Right ventricle myocardium superior (tissue), 1 donor: Measurements from ENCODE around the gene TTF2. TPM values are rescaled to one million over a fixed set of nuclear protein-coding genes. Genes with fewer than 3 reads are reported as not detected.
"Not testable (repeated sequence)": the region's sequence is repeated elsewhere in the genome, so short reads cannot be mapped to it uniquely, and the experiment has no call there.

Source experiments
- ATAC-seq: fragments of 200-7000 bp; cut with Tn5 transposase; one replicate; pipeline ENCODE4 v1.9.1; 2020; ENCODE audit warnings: mild to moderate bottlenecking; ENCODE audit not compliant: poor library complexity
- DNase-seq: peaks from one replicate; pipeline ENCODE4 v3.0.0-alpha.2; 2020
- intact Hi-C: fragments of 100-400 bp; cut with DNase I; formaldehyde crosslinking; loops from one replicate; pipeline ENCODE4 v1.11.2; 2022
- total RNA-seq: library from RNA; stranded (reverse); fragmentation: NEBNext Ultra II Directional; extraction: Animal tissue kit (Norgen Biotek cat#: 25700); gene quantifications from one replicate; pipeline ENCODE4 v1.2.1, GENCODE V29; 2021
- donor health status: DM: no; HTN: yes; CAD: no; lungs with severe emphysema.

The TTF2 gene
- total RNA-seq, 1 donor from 2014 or later, result 4.3 TPM

DNA sequence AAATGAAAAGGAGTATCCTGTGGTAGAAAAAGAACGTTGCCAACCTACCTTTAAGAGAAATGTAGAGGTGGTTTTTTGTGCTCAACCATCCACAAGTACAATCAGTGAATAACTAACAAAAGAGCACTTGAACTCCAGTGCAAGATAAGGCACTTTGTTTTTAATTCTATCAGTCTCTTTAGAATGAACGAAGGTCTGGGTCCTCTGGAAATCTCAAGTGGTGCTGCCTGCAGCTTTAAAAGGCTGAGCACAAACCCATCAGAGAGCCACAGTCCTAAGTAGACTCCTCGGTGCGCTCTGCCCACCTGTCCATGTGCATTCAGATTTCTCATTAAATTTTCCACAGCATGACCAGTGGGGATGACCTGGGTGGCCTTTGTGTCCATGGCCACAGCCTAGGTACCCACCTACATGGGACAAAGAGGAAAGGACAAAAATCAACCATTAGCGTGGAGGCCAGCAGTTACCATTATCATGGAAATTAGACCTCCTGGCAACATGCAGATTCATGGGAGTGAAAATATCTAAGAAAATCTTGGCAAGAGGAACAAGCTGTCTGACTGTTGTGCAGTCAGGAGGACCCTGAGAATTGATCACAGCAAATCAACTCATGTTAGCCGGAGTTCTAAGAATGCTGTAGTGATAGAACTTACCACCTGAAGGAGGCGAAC, 52.1 kb downstream of the TTF2 start:
- intact Hi-C loops, result no loop called here
- no peak for ATAC-seq

DNA sequence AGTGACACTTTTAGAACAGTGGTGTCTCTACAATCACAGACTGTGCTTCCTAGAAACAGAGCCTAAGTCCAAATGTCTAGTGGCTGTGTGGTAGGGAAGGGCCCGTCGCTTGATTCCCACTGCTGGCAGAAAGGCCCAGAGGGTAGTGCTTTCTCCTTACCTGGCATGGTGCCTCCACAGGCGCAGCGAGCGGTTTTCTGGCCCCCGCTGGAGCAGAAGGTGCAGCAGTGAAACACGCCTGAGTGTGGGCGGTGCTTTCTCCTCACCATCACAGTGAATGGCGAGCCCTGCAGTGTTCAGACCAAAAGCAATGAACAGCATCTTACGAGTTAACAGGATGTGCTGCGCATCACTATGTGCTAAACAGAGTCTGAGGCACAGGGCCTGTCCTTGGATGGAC, 53.1 kb downstream of the TTF2 start:
- DNase-seq (no peak), ATAC-seq (no peak)
- intact Hi-C loops, result no loop called here

More for the DNA sequence above, 52.1 kb downstream of the TTF2 start:
- no peak for DNase-seq

DNA sequence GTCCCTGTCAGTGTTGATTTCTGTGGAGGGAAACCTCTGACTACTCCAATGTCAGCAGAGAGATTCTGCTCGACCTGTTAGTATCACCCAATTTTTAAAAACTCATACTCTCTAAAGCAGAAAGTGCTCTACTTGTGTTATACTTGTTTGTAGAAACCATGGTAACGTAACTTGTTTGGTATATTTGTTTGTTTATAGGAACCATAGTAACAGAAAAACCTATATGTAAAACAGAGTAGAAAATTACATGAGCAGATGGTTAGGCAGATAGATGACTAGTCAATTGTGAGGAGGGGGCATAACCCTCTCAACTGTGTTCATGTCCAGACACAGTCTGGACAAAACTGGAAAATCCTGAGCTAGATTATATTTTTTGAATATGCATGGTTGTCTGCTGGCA, 54.8 kb downstream of the TTF2 start:
- ATAC-seq (no peak), DNase-seq (no peak)
- intact Hi-C loops, result no loop called here

DNA sequence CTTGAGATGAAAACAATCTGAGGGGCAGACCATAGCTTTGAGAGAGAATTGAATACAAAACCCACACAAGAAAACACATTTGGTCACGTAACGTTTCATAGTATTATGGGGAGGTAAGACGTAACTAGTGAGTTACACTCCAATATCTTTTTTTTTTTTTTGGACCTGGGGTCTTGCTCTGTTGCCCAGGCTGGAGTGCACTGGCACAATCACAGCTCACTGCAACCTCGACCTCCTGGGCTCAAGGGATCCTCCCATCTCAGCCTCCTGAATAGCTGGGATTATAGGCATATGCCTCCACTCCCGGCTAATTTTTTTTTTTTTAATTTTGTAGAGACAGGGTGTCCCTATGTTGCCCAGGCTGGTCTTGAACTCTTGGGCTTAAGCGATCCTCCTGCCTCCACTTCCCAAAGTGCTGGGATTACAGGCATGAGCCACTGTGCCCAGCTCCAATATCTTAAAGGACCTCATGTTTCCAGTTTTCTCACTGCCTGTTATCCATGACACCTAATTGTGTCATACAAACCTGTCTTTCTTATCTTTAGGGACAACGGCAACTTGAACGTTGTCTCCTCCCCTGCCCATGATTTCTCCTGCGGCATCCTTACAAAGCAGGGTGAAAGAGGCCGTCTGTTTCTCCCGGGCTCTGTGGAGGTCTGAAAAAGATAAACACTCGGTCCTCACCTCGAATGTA, 56.1 kb downstream of the TTF2 start:
- ATAC-seq (no peak), DNase-seq (no peak)
- intact Hi-C loops, result no loop called here

DNA sequence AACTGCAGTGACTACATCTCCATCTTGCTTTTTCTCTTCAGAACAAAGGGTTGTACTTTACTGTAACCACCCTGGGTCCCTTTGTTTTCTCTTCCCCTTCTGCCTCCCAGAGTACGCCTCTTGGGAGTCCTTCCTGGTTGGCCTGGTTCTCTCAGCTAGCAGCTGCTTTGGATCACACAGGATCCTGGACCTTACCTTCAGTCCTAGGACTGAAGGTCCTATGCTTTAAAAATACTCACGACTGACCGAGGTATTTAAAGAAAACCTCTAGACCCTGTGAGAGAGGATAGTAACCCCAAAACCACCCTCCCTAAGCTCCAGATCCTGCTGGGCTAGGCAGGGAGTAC, 56.6 kb downstream of the TTF2 start:
- intact Hi-C loops, result no loop called here
- DNase-seq (no peak), ATAC-seq (no peak)

DNA sequence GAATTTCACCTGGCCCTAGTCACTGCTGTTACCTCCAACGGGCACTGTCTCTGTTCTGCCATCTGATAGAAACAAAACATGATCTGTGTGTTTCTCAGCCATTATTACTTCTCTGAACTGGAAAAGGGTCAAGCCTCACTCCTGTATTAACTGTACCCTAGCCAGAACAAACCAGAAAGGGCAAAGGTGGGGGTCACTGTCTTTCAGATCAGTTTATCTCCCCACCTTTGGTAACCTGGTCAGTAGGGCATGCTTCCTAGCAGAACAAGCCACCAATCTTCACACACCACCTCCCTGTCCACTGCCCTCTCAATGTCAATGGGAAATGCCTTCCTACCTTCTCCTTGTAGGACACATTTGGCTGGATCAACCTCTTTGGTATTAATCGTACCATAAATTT, 57.6 kb downstream of the TTF2 start:
- DNase-seq (no peak), ATAC-seq (no peak)
- intact Hi-C loops, result no loop called here

DNA sequence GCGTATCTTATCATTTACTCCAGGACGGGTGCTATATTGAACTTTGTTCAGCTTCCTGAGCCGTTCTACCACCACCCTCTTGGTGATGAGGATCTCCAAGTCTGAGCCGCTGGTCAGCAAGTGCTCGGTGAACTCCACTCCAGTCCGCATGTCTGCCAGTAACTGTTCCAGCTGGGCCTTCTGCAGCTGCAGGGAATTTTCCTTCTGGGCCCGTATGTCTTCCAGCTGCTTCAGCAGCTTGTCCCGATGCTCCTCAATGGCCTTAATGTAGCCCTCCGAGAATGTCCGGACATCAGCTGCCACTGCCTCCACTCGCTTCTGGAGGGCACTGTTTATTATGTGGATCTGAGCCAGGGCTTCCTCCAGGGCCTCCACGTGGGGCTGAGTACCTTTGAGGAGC, 58.0 kb downstream of the TTF2 start:
- intact Hi-C loops, result no loop called here
- ATAC-seq (no peak), DNase-seq (no peak)

DNA sequence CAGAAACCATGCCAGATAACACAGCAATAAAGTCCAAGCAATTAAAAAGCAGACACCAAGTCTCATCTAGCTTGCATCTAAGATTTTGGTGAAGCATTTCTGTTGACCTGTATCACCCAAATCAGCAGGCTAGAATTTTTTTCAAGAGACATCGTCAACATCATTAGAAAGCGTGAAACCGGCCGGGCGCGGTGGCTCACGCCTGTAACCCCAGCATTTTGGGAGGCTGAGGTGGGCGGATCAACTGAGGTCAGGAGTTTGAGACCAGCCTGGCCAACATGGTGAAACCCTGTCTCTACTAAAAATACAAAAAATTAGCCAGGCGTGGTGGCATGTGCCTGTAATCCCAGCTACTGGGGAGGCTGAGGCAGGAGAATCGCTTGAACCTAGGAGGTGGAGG, 59.0 kb downstream of the TTF2 start:
- ATAC-seq, intact Hi-C loops, DNase-seq: not testable (repeated sequence)

DNA sequence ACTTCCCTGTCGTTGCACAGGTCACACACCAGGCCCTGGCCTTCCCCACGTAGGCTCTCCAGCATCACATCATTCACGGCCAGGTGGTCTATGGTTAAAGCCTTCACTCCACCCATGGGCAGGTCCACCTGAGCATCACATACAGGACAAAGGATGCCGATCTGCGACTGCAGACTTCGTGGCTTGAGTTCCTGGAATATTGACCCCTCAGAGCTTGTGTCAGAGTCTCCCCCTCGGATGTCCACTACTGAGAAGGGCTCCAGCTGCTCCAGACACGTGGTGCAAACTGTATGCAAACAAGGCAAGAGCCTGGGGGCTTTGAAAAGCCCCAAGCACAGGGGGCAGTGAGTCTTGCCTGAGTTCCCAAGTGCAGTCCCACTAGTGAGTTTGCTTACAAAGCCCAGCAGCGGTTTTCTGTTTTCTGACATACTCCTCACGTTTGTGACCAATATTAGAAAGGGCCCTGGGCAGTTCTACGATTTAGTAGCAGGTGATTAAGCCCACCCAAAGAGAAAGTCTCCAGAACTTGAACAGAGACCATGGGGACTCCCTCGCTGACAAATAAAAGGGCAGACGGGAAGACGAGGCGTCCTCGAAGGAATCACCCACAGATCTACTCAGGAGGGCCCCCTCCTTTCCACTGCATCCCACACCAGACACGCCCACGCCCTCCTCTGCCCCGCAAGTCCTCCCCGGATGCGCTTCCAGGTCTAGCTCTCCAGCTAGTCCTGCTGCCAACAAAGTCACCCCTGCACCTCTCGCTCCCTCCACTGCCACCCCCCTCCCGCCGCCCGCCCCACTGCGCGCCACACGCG, 60.9 kb downstream of the TTF2 start:
- intact Hi-C loops, result no loop called here
- ATAC-seq (peak; percentile 63), DNase-seq (no peak)

DNA sequence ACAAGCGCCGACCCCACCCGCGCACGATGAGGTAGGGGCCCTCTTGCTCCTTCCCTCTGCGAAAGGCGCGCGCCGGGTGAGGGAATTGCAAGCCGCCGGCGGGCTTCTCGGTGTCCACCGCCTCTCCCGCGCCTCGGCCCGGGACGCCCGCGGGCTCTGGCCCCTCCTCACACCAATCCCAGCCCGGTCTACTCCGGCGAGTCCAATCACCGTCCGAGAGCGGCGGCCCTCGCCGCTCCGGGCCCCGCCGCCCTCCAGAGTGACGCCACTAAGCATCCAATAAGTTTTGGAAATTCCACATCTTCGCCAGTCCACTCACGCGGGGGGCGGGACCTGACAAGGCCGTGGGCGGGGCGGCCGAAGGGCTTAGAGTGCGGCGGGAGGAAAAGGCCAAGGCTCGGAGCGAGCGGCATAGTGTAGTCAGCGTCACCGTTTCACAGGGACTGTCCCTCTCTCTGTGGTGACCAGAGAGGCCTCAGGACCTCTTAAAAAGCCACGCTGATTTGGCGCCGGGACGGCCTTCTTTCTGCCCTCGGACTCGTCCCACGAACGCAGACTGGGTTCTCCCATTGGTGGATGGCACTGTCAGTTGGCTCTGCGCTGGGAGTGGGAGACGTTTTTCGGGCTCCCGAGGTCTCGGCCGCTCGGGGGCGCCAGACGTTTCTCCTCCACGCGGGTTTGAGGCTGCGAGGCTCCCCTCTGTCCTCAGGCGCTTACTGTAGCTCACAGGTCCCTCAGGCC, 61.6 kb downstream of the TTF2 start, which contains the start of gene TRIM45:
TRIM45 (minus strand) TSS at position 161 of the 741 bp plus-strand sequence. CDS start 548 bp downstream, outside the sequence.
- intact Hi-C loops, result no loop called here
- DNase-seq (peak; percentile 98), ATAC-seq (peak; percentile 97)

DNA sequence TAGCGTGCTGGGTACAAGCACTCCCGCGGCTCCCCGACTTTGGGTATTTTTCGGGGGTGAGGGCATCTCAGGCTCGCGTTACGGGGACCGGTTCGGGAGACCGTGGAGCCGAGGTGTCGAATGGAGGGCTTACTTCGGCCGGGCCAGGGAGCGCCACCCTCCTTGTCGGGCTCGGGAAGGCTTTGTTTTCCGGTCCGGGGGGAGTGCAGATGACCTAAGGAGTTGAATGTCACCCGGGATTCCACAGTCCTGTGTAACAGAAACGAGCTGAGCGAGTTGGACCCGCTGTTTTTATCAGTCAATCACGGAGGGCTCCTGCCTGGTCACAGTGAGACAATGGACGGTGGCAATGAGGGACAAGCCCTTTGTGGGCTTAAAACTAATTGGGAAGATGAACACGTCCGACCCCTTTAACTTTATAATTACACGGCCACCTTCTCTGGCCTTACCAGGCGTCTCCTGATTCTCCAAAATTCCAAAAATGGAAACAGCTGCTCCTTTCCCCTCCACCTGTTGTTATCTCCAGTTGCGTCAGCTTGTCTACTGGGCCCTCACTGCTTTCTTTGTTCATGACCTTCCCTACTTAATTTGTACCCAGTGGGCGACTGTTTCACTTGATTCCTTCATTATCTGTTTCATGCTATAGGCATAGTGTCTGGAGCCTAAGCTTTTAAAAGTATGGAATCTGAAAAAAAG, 62.4 kb downstream of the TTF2 start:
- ATAC-seq, result peak; percentile 1
- DNase-seq, result no peak
- intact Hi-C loops, result no loop called here

DNA sequence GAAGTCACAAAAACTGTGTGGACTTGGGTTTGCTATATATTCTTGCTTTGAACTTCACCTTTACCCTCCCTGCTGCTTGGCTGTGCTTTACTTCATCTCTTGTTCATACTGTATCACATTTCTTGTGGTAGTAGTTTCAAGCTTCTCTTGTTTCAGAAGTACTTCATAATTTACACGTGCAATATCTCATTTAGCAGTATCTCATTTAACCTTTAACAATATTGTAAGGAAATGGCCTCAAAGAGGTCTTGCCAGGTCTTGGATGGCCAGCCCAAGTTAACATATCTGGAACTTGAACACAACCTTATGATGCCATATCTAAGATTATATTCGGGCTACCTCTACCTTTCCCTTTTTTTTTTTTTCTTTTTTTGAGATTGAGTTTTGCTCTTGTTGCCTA, 63.1 kb downstream of the TTF2 start:
- no peak for DNase-seq
- no peak for ATAC-seq
- intact Hi-C loops, result no loop called here

DNA sequence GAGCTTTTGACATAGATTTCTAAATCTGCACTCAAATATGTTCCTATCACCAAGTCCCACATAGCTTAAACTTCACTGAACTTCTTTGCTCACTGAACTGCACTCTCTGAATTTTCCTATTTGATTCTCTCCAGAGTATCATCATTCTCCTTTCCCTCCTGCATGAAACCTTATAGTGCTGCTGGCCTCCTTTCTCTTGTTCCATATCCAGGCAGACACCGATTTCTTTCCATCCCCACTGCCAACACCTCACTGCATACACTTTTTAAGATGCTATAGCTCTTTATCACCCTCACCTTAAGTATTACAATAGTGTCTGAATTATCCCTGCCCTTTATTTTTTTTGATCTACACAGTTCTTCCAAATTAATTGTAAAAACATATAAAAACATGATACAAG, 64.5 kb downstream of the TTF2 start:
- DNase-seq (no peak), ATAC-seq (no peak)
- intact Hi-C loops, result loop anchor here (5.0 kb wide), 1 partner anchor 57 kb away; no protein-coding TSS in a partner anchor

DNA sequence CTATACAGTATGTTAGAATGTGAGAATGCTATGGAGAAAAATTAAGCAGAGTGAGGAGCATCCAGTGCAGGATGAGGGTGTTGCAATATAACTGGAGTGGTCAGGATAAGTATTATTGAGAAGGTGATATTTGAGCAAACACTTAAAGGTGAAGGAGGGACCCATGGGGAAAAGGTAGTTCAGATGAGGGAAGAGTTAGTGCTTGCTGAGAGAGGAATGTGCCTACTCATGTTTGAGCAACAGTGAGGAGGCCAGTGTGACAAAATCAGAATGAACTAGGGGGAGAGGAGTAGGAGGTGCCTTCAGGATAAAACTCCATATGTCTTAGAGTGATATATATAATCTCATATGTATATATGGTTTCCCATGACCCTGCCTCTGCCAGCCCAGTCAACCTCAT, 67.7 kb downstream of the TTF2 start:
- no peak for DNase-seq
- intact Hi-C loops, result loop anchor here (5.0 kb wide), 1 partner anchor 60 kb away; no protein-coding TSS in a partner anchor
- peak; percentile 15 for ATAC-seq

DNA sequence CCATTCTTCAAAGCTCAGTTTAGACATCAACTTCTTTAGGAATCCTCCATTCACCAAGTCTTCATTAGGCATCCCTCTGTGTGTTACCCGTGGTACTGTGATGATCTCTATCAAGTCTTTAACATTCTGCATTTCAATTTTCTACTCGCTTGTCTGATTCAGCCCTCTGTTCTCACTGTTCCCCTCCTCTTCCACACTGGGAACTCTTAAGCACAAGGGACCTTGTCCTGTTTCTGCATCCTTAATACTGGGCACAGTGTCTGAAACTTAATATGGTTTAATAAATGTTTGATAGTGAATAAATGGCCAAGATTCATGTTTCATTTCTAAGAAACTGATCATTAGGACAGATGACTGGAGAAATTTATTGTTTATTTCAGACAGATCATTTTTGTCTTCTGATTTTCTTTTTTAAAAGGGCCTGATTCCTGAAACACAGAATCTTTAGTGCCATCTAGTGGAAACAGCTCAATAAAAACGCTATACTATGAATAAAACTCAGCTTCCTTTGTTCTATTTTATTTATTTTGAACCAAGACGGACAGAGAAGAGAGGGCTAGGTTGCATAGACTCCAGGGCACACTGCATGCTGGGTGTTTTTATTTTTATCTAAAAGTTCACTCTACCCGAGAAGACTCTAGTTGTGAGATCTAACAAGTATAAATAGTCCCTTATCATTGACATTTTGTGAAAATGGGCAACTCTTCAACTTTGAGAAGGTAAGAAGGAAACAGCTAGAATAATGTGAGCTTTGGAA, 68.4 kb downstream of the TTF2 start:
- intact Hi-C loops, result loop anchor here (5.0 kb wide), 1 partner anchor 61 kb away; no protein-coding TSS in a partner anchor
- ATAC-seq, result peak; percentile 80
- DNase-seq, result no peak

DNA sequence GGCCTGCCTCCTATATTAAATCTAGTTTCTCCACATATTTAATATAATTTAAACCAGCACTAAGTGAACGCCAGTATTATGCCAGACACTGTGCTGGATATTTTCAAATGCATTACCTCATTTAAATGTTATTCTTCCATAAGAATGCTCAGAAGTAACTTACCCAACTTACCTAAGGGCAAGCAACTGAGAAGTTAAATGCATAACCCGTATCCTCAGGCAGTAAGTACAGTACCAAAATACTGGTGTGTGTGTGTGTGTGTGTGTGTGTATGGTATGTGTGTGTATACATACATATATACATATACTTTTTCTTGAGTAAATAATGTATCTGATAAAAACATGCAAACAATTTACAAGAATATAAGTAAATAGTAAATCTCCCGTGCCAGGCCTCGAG, 70.4 kb downstream of the TTF2 start:
- no peak for DNase-seq

DNA sequence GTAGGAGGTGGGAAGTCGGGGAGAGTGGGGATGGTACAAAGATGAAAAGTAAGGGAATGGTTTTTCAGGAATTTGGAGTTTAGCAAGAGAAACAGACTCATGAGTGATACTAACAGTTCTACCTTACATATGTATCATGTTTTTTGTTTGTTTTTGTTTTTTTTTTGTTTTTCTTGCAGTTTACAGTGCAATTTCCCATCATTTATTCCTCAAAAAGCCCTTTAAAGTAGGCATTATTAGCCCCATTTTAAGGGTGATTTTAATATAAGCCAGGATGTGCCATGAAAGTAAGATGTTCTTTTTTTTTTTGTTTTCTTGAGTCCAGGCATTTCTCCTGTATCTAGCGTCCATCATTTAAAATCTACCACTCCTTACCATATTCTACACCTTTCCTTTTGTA, 75.2 kb downstream of the TTF2 start:
- ATAC-seq (no peak), DNase-seq (no peak)
- intact Hi-C loops, result no loop called here

More for the DNA sequence above, 70.4 kb downstream of the TTF2 start:
- intact Hi-C loops, result no loop called here
- no peak for ATAC-seq

DNA sequence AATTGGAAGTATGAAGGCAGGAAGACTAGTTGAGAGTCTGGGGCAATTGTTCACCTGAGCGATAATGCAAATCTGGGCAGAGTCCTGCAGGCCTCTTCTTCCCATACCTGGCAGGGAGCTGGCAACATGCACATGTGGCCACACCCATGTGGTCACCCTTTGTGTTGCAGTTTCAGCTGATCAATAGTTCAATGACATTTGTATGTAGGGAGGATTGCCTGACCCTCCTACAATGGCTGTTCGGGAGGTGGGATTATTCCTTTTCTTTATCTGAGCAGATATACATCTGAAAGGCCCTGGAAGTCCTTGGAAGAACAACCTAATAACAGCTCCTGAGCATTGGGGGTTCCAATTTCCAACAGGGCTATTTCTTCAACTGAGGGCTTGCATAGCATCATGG, 76.6 kb downstream of the TTF2 start:
- DNase-seq (no peak), ATAC-seq (no peak)
- intact Hi-C loops, result no loop called here
